Measurements from ENCODE around the gene ATG10.

DNA sequence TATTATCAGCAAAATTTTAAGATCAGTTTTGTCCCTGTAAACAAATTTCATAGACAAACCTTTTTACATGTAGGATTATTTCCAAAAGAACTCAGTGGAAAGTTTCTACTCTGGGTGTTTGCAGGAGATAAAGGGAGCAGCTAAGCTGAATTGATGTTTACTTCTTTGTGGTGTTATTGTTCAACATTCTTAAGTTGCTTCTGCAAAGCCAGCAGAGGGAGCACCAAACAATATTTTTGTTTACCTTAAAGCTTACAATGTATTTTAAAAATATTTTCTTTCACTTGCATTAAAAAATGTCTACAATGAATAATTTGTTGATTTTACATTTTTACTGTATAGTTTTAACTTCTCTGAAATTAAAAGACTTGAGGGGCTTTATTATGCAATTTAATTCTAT is 135.4 kb downstream of the ATG10 start:
- TF ChIP-seq POLR2A (IDR thresholded peaks at IDR 0.05), result no peak
- TF ChIP-seq, protein P1, sequence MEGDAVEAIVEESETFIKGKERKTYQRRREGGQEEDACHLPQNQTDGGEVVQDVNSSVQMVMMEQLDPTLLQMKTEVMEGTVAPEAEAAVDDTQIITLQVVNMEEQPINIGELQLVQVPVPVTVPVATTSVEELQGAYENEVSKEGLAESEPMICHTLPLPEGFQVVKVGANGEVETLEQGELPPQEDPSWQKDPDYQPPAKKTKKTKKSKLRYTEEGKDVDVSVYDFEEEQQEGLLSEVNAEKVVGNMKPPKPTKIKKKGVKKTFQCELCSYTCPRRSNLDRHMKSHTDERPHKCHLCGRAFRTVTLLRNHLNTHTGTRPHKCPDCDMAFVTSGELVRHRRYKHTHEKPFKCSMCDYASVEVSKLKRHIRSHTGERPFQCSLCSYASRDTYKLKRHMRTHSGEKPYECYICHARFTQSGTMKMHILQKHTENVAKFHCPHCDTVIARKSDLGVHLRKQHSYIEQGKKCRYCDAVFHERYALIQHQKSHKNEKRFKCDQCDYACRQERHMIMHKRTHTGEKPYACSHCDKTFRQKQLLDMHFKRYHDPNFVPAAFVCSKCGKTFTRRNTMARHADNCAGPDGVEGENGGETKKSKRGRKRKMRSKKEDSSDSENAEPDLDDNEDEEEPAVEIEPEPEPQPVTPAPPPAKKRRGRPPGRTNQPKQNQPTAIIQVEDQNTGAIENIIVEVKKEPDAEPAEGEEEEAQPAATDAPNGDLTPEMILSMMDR (IDR thresholded peaks at IDR 0.05), result no peak

Data from lower leg skin (tissue), 3 donors.